ENCODE data around the gene F10.

- TF ChIP-seq, protein P1, sequence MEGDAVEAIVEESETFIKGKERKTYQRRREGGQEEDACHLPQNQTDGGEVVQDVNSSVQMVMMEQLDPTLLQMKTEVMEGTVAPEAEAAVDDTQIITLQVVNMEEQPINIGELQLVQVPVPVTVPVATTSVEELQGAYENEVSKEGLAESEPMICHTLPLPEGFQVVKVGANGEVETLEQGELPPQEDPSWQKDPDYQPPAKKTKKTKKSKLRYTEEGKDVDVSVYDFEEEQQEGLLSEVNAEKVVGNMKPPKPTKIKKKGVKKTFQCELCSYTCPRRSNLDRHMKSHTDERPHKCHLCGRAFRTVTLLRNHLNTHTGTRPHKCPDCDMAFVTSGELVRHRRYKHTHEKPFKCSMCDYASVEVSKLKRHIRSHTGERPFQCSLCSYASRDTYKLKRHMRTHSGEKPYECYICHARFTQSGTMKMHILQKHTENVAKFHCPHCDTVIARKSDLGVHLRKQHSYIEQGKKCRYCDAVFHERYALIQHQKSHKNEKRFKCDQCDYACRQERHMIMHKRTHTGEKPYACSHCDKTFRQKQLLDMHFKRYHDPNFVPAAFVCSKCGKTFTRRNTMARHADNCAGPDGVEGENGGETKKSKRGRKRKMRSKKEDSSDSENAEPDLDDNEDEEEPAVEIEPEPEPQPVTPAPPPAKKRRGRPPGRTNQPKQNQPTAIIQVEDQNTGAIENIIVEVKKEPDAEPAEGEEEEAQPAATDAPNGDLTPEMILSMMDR (conservative IDR thresholded peaks at IDR 0.05; ENCODE audit: low read depth in 2 of 2): no peak
- TF ChIP-seq POLR2AphosphoS5 (IDR thresholded peaks at IDR 0.05; ENCODE audit: low read depth) (no peak), EZH2 (IDR thresholded peaks at IDR 0.05; ENCODE audit: low read depth, unreplicated experiment) (peak; percentile 38), REST (IDR thresholded peaks at IDR 0.05; ENCODE audit: unreplicated experiment) (no peak), JUNB (IDR thresholded peaks at IDR 0.05; ENCODE audit: unreplicated experiment) (no peak), CREB1 (CRISPR knock-in tag; IDR thresholded peaks at IDR 0.05; ENCODE audit: low read depth) (no peak), EZH2phosphoT487 (IDR thresholded peaks at IDR 0.05; ENCODE audit: unreplicated experiment) (no peak), NANOG (IDR thresholded peaks at IDR 0.05; ENCODE audit: borderline replicate concordance) (no peak), ETS1 (IDR thresholded peaks at IDR 0.05) (no peak), ZNF331 (CRISPR knock-in tag; IDR thresholded peaks at IDR 0.05; ENCODE audit: low read depth) (no peak), ZNF114 (CRISPR knock-in tag; IDR thresholded peaks at IDR 0.05) (no peak)
Measured at GRCh38 chr13:113110048-113110851, 12.3 kb upstream of the F10 start.

Measured in GM23338 (cell line).